Smooth muscle cell (in vitro differentiated cells): ENCODE results near the gene GDF11. TPM values are rescaled to one million over a fixed set of nuclear protein-coding genes. Genes with fewer than 3 reads are reported as not detected.

Experiments used
- DNase-seq: peaks from one replicate; lab custom pipeline; 2025; ENCODE audit not compliant: unreplicated experiment; lab: John Stamatoyannopoulos, UW
- H2AFZ ChIP-seq: fragments of 200-600 bp; sonication (generic); 2 replicates; pipeline ENCODE4 v1.6.0; 2016; ENCODE audit warnings: antibody characterized with exemption, low read depth, mild to moderate bottlenecking
- H3F3A ChIP-seq: fragments of 200-600 bp; sonication (generic); 2 replicates; pipeline ENCODE4 v1.6.0; 2017; ENCODE audit warnings: antibody characterized with exemption, low read depth
- H3K27ac ChIP-seq: fragments of 200-600 bp; sonication (generic); 2 replicates; pipeline ENCODE4 v1.5.1; 2016; ENCODE audit warnings: low read depth, mild to moderate bottlenecking
- H3K27me3 ChIP-seq: fragments of 200-600 bp; sonication (generic); 2 replicates; pipeline ENCODE4 v1.6.1; 2016; ENCODE audit warnings: low read depth, mild to moderate bottlenecking
- H3K36me3 ChIP-seq: fragments of 200-600 bp; sonication (generic); 2 replicates; pipeline ENCODE4 v1.5.1; 2016; ENCODE audit warnings: low read depth
- H3K4me1 ChIP-seq: fragments of 200-600 bp; sonication (generic); 2 replicates; pipeline ENCODE4 v1.5.1; 2016; ENCODE audit warnings: low read depth
- H3K4me2 ChIP-seq: fragments of 200-600 bp; sonication (generic); 2 replicates; pipeline ENCODE4 v1.6.0; 2016; ENCODE audit warnings: mild to moderate bottlenecking
- H3K4me3 ChIP-seq: fragments of 200-600 bp; sonication (generic); 2 replicates; pipeline ENCODE4 v1.5.1; 2016; ENCODE audit warnings: mild to moderate bottlenecking
- H3K79me2 ChIP-seq: fragments of 200-600 bp; sonication (generic); 2 replicates; pipeline ENCODE4 v1.6.0; 2016; ENCODE audit warnings: low read depth, mild to moderate bottlenecking
- H3K9ac ChIP-seq: fragments of 200-600 bp; sonication (generic); 2 replicates; pipeline ENCODE4 v1.6.0; 2016; ENCODE audit warnings: low read depth
- H3K9me3 ChIP-seq: fragments of 200-600 bp; sonication (generic); replicated peaks from 2 replicates; pipeline ENCODE4 v1.5.1; 2016; ENCODE audit warnings: low read depth
- H4K20me1 ChIP-seq: fragments of 200-600 bp; sonication (generic); 2 replicates; pipeline ENCODE4 v1.6.0; 2016; ENCODE audit warnings: low read depth
- CTCF ChIP-seq: fragments of 200-600 bp; sonication (generic); IDR thresholded peaks from 2 replicates; pipeline ENCODE4 v1.5.1; 2017; ENCODE audit warnings: borderline replicate concordance, mild to moderate bottlenecking, antibody characterized with exemption; ENCODE audit not compliant: insufficient read depth, poor library complexity, severe bottlenecking
- WGBS: methylation state at CpG from one replicate; pipeline ENCODE4 v1.1.7; 2016; ENCODE audit warnings: low lambda C conversion rate; 5-methylcytosine and 5-hydroxymethylcytosine counted together
- polyA plus RNA-seq: library from polyadenylated mRNA; unstranded; fragments of >200 nt; fragmentation: Nextera tagmentation; extraction: Ambion mirVana; gene quantifications from 2 replicates; pipeline ENCODE4 v1.2.1, GENCODE V29; 2016
- total RNA-seq: library from RNA; depleted of rRNA; stranded (reverse); fragments of >200 nt; gene quantifications from 2 replicates; pipeline ENCODE4 v1.2.3, GENCODE V29; 2014

GDF11 gene
- 2.8 and 3.5 TPM in 2 replicates for total RNA-seq
- 2.3 and 2.6 TPM in 2 replicates for polyA plus RNA-seq

GRCh38 chr12:55742719-55743405 lies at the start of gene GDF11:
Gene GDF11, plus strand, starts transcription at chr12:55743122. Its CDS starts 195 bp downstream, at chr12:55743317.
- peak; percentile 62 for DNase-seq
- Histone ChIP-seq H3K9ac (peak within 1 kb of the TSS; percentile 61), H3K27ac (peak within 1 kb of the TSS; percentile 70)

GRCh38 chr12:55693323-55694187 lies 49.4 kb upstream of the GDF11 start:
- Histone ChIP-seq H3K27ac (no peak overlapping the region), H3K36me3 (no peaks in the 10 kb centered on the region), H3K79me2 (no peaks in the 10 kb centered on the region), H3K4me1 (no peaks in the 10 kb centered on the region), H3K4me2 (no peak overlapping the region), H3K4me3 (no peak overlapping the region), H3K27me3 (no peaks in the 10 kb centered on the region), H3K9ac (no peak overlapping the region), H2AFZ (no peak overlapping the region), H4K20me1 (no peaks in the 10 kb centered on the region), H3F3A (no peaks in the 10 kb centered on the region), H3K9me3 (no peaks in the 10 kb centered on the region)
- no peak for TF ChIP-seq CTCF
- WGBS, result 95% methylated on average over 7 of the region's 7 CpGs
- no peak for DNase-seq

More at GRCh38 chr12:55742719-55743405, at the start of gene GDF11:
- Histone ChIP-seq H3F3A (peaks cover 4% of the 10 kb centered on the region), H3K9me3 (no peaks in the 10 kb centered on the region), H4K20me1 (peaks cover 37% of the 10 kb centered on the region), H3K79me2 (peaks cover 7% of the 10 kb centered on the region), H3K4me2 (peak within 1 kb of the TSS; percentile 96), H3K4me1 (peaks cover 38% of the 10 kb centered on the region), H3K4me3 (peak within 1 kb of the TSS; percentile 80), H2AFZ (peak within 1 kb of the TSS; percentile 87), H3K36me3 (no peaks in the 10 kb centered on the region), H3K27me3 (no peaks in the 10 kb centered on the region)
- 3% methylated on average over 6 of the region's 53 CpGs for WGBS
- no peak for TF ChIP-seq CTCF

GRCh38 chr12:55694188-55694515 lies 48.8 kb upstream of the GDF11 start:
- 98% methylated on average over 7 of the region's 7 CpGs for WGBS
- no peak overlapping the region for H3K27ac ChIP-seq
- H3K4me3 ChIP-seq, result no peak overlapping the region
- no peaks in the 10 kb centered on the region for H3K4me1 ChIP-seq
- H3K4me2 ChIP-seq, result no peak overlapping the region
- no peak for DNase-seq
- no peaks in the 10 kb centered on the region for H3K36me3 ChIP-seq
- TF ChIP-seq CTCF, result no peak
- H4K20me1 ChIP-seq, result no peaks in the 10 kb centered on the region
- no peaks in the 10 kb centered on the region for H3K9me3 ChIP-seq
- H3K9ac ChIP-seq, result no peak overlapping the region
- no peaks in the 10 kb centered on the region for H3K79me2 ChIP-seq
- no peaks in the 10 kb centered on the region for H3K27me3 ChIP-seq
- H2AFZ ChIP-seq, result no peak overlapping the region
- H3F3A ChIP-seq, result no peaks in the 10 kb centered on the region
